AG09309 (cell line): ENCODE measurements around the gene AQP12A.

ENCODE experiments used
- DNase-seq: peaks from one replicate; pipeline ENCODE4 v3.0.0-alpha.2; 2010; ENCODE audit warnings: low read depth
- H3K4me3 ChIP-seq: 2 replicates; pipeline ENCODE4 v1.5.1; 2011; ENCODE audit warnings: mild to moderate bottlenecking, low read depth, low read length, moderate library complexity; ENCODE audit not compliant: control insufficient read depth
- TF ChIP-seq, protein P1 (sequence below): IDR thresholded peaks from 2 replicates; pipeline ENCODE4 v1.5.1; 2011; ENCODE audit warnings: mild to moderate bottlenecking, low read depth, low read length, inconsistent platforms; ENCODE audit not compliant: insufficient read depth, control insufficient read depth; ENCODE audit errors: missing control alignments

AQP12A gene

DNA sequence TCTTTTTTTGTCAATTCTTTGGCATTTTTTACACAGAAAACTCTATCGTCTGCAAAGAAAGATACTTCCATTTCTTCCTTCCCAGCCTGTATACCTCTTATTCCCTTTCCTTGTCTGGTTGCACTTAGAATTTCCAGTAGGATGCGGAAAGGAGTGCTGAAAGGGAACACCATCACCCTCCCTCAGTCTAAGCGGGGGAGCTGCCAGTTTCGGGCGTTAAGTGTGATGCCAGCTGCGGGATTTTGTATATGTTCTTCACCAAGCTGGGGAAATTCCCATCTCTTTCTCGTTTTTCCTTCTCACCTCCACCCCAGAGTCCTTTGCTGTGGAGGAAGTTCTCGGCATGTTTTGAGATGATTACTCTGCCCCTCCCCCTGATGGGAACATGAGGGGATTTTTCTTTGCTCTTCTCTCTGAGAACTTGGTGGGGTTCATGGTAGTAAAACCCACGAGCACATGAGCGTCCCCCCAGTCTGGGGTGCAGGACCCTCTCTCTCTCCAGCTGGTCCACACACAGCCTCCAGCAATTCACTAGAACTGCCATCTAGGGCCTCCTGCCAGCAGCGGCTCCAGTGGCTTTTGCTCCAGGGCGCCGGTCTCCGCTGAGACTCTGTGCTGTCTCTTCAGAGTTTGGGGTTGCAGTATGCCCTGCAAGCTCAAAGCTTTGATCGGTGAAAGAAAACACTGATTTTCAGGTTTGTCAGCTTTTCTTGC is 15.5 kb downstream of the AQP12A start:
- no peak for DNase-seq
- TF ChIP-seq, protein P1, sequence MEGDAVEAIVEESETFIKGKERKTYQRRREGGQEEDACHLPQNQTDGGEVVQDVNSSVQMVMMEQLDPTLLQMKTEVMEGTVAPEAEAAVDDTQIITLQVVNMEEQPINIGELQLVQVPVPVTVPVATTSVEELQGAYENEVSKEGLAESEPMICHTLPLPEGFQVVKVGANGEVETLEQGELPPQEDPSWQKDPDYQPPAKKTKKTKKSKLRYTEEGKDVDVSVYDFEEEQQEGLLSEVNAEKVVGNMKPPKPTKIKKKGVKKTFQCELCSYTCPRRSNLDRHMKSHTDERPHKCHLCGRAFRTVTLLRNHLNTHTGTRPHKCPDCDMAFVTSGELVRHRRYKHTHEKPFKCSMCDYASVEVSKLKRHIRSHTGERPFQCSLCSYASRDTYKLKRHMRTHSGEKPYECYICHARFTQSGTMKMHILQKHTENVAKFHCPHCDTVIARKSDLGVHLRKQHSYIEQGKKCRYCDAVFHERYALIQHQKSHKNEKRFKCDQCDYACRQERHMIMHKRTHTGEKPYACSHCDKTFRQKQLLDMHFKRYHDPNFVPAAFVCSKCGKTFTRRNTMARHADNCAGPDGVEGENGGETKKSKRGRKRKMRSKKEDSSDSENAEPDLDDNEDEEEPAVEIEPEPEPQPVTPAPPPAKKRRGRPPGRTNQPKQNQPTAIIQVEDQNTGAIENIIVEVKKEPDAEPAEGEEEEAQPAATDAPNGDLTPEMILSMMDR: no peak
- no peak overlapping the region for H3K4me3 ChIP-seq

DNA sequence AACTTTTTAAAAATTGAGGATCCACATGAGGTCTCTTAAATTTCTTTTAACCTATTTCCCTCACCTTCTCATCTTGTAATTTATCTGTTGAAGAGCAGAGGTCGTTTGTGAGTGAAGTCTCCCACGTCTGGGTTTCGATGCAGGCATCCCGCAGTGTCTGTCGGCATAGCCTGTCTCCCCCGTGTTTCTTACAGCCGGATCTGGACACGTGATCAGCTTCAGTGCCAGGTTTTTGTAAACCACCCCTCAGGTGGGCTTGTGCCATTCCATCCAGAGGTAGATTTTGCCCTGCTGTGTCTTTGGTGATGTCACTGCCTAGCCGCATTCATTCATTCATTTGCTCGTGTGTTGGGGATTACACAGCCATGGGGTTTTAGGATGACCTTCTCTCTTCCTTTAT is 16.2 kb downstream of the AQP12A start:
- no peak overlapping the region for H3K4me3 ChIP-seq
- DNase-seq: no peak
- TF ChIP-seq, protein P1: no peak

DNA sequence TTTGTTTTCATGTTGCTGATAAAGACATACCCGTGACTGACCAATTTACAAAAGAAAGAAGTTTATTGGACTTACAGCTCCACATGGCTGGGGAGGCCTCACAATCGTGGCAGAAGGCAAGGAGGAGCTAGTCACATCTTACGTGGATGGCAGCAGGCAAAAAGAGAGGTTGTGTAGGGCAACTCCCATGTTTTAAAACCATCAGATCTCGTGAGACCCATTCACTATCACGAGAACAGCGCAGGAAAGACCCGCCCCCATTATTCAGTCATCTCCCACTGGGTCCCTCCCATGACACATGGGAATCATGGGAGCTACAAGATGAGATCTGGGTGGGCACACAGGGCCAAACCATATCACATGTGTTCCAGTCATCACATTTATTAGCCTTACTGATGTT is 16.8 kb downstream of the AQP12A start:
- TF ChIP-seq, protein P1: no peak
- no peak for DNase-seq
- H3K4me3 ChIP-seq: no peak overlapping the region

DNA sequence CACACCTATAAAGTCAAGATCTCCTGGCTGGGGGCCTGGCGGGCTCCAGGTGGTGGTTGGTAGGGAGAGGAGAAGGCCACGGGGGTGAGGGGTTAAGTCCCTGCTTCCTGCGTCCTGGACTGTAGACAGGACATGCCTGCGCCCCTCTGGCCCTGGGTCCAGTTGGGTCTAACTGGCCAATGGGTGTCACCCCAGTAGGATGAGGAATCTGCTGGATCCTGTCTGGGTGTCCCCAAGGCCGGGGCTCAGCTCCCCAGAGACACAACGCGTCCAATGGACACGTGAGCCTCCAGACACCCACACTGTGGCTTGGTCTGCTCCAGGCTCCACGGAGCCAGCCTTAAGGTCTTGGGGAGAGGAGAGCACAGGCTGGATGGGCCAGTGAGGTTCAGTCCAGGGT is 19.6 kb downstream of the AQP12A start:
- no peak overlapping the region for H3K4me3 ChIP-seq
- TF ChIP-seq, protein P1: no peak
- no peak for DNase-seq

DNA sequence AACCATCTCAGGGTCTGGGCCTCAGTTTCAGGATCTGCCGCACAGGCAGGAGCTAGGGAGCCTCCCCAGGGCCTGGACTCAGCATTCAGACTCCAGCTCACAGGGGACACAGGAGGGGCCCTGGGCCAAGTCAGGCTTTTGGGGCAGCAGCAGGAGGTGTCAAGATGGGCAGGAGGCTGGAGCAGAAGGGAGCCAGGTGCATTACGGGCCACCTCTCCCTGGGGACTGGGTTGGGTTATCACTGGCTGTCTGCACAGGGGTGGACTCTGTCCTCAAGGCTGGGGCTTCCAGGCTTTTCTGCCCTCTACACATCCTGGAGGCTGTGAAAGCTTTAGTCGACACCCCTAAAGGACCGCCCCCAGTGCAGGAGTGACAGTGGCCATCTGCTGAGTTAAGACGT is 20.0 kb downstream of the AQP12A start:
- no peak for DNase-seq
- TF ChIP-seq, protein P1: no peak
- H3K4me3 ChIP-seq: no peak overlapping the region

DNA sequence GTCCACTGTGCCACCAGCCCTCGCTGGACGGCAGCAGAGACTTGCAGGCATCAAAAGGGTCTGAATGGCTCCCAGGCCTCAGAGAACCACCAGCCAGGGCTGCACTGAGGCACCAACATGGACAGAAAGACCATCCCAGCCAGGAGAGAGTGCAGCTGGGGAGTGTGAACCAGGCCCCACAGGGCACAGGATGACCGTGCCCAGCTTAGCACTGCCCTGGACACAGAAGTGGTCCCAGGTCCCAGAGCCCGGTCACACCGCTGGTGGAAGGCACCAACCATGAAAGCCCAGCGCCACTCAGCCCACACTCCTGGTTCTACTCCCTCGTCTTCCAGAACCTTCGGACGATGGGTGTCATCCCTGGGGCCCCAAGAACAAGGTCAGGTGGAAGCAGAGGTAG is 20.5 kb downstream of the AQP12A start:
- no peak for DNase-seq
- TF ChIP-seq, protein P1: no peak
- H3K4me3 ChIP-seq: no peak overlapping the region
